ENCODE measurements around the gene TREML1.

TREML1 gene

GRCh38 chr6:41176189-41176588 is 22.0 kb upstream of the TREML1 start (continued):
- no peak for TF ChIP-seq ZNF174 (tag by site-specific recombination; IDR thresholded peaks at IDR 0.05)
- TF ChIP-seq, protein P1, sequence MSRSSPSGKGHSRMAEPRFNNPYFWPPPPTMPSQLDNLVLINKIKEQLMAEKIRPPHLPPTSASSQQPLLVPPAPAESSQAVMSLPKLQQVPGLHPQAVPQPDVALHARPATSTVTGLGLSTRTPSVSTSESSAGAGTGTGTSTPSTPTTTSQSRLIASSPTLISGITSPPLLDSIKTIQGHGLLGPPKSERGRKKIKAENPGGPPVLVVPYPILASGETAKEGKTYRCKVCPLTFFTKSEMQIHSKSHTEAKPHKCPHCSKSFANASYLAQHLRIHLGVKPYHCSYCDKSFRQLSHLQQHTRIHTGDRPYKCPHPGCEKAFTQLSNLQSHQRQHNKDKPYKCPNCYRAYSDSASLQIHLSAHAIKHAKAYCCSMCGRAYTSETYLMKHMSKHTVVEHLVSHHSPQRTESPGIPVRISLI (tag by site-specific recombination; IDR thresholded peaks at IDR 0.05), result no peak

- H3K27ac ChIP-seq (ENCODE audit: extremely low read depth, low read depth, low read length), result no peak overlapping the region
- no peaks in the 10 kb centered on the region for H3K4me1 ChIP-seq (ENCODE audit: control insufficient read depth, insufficient read depth, low read length)
- no peak overlapping the region for H3K4me3 ChIP-seq (ENCODE audit: low read depth, low read length)
- no peak for TF ChIP-seq ZNF776 (tag by site-specific recombination; IDR thresholded peaks at IDR 0.05; ENCODE audit: borderline replicate concordance)
- TF ChIP-seq PRDM10 (tag by site-specific recombination; IDR thresholded peaks at IDR 0.05), result no peak
- TF ChIP-seq, protein P2, sequence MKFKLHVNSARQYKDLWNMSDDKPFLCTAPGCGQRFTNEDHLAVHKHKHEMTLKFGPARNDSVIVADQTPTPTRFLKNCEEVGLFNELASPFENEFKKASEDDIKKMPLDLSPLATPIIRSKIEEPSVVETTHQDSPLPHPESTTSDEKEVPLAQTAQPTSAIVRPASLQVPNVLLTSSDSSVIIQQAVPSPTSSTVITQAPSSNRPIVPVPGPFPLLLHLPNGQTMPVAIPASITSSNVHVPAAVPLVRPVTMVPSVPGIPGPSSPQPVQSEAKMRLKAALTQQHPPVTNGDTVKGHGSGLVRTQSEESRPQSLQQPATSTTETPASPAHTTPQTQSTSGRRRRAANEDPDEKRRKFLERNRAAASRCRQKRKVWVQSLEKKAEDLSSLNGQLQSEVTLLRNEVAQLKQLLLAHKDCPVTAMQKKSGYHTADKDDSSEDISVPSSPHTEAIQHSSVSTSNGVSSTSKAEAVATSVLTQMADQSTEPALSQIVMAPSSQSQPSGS (tag by site-specific recombination; IDR thresholded peaks at IDR 0.05; ENCODE audit: low read depth), result peak; percentile 57; the same call in 1 of the 2 replicates
- POLR2A ChIA-PET, result no interaction called here
- CTCF ChIA-PET, result no interaction called here
- H3K9me3 ChIP-seq (ENCODE audit: control insufficient read depth, insufficient read depth, low read depth, low read length), result no peaks in the 10 kb centered on the region
- no peaks in the 10 kb centered on the region for H3K36me3 ChIP-seq (ENCODE audit: control insufficient read depth in 2 of 2, insufficient read depth in 1 of 2, low read length in 2 of 2)
Measured at GRCh38 chr6:41175084-41175483, 20.9 kb upstream of the TREML1 start.

GRCh38 chr6:41174610-41175009 is 20.5 kb upstream of the TREML1 start:
- no peaks in the 10 kb centered on the region for H3K9me3 ChIP-seq (ENCODE audit: control insufficient read depth, insufficient read depth, low read depth, low read length)
- no peak overlapping the region for H3K4me3 ChIP-seq (ENCODE audit: low read depth, low read length)
- no peak overlapping the region for H3K27ac ChIP-seq (ENCODE audit: extremely low read depth, low read depth, low read length)
- no peaks in the 10 kb centered on the region for H3K36me3 ChIP-seq (ENCODE audit: control insufficient read depth in 2 of 2, insufficient read depth in 1 of 2, low read length in 2 of 2)
- ChIA-PET CTCF (interaction anchor here (1.3 kb wide), 1 partner anchor 131 kb away, joined by 3 read pairs; no protein-coding TSS in a partner anchor), POLR2A (no interaction called here)
- no peaks in the 10 kb centered on the region for H3K4me1 ChIP-seq (ENCODE audit: control insufficient read depth, insufficient read depth, low read length)
- no peak for TF ChIP-seq TCF7L2 (IDR thresholded peaks at IDR 0.05; ENCODE audit: borderline replicate concordance, low read depth, low read length)
- TF ChIP-seq ZBTB7A (tag by site-specific recombination; IDR thresholded peaks at IDR 0.05; ENCODE audit: low read depth), result no peak
- no peak for TF ChIP-seq ZNF184 (tag by site-specific recombination; IDR thresholded peaks at IDR 0.05)
- TF ChIP-seq KLF9 (tag by site-specific recombination; IDR thresholded peaks at IDR 0.05; ENCODE audit: low read depth), result no peak
- TF ChIP-seq ZNF302 (tag by site-specific recombination; IDR thresholded peaks at IDR 0.05; ENCODE audit: low read depth), result no peak
- no peak for TF ChIP-seq ZNF658 (tag by site-specific recombination; IDR thresholded peaks at IDR 0.05)
- no peak for TF ChIP-seq ZSCAN30 (tag by site-specific recombination; IDR thresholded peaks at IDR 0.05)
- no peak for TF ChIP-seq ZNF777 (tag by site-specific recombination; IDR thresholded peaks at IDR 0.05; ENCODE audit: borderline replicate concordance)
- TF ChIP-seq ZNF404 (tag by site-specific recombination; IDR thresholded peaks at IDR 0.05), result no peak
- no peak for TF ChIP-seq ZNF518A (tag by site-specific recombination; conservative IDR thresholded peaks at IDR 0.05; ENCODE audit: low read depth)
- TF ChIP-seq ZNF48 (tag by site-specific recombination; IDR thresholded peaks at IDR 0.05), result no peak
- no peak for TF ChIP-seq GLIS1 (tag by site-specific recombination; IDR thresholded peaks at IDR 0.05)
- TF ChIP-seq, protein P2 (tag by site-specific recombination; IDR thresholded peaks at IDR 0.05; ENCODE audit: low read depth), result no peak
- TF ChIP-seq ZNF366 (tag by site-specific recombination; conservative IDR thresholded peaks at IDR 0.05), result no peak
- no peak for TF ChIP-seq ZBTB20 (tag by site-specific recombination; IDR thresholded peaks at IDR 0.05)
- no peak for TF ChIP-seq ZNF701 (tag by site-specific recombination; IDR thresholded peaks at IDR 0.05)
- TF ChIP-seq ZNF24 (tag by site-specific recombination; IDR thresholded peaks at IDR 0.05), result no peak
